ENCODE measurements around the gene TSNAX.

Gene TSNAX

GRCh38 chr1:231518485-231519034, 9.9 kb upstream of the TSNAX start:
- DNase-seq (ENCODE audit: low spot score), result no peak

GRCh38 chr1:231519166-231519565, 9.3 kb upstream of the TSNAX start:
- DNase-seq (ENCODE audit: low spot score), result no peak

- DNase-seq (ENCODE audit: low spot score), result no peak
These were observed 6.4 kb upstream of the TSNAX start for GRCh38 chr1:231522038-231522437.

DNA sequence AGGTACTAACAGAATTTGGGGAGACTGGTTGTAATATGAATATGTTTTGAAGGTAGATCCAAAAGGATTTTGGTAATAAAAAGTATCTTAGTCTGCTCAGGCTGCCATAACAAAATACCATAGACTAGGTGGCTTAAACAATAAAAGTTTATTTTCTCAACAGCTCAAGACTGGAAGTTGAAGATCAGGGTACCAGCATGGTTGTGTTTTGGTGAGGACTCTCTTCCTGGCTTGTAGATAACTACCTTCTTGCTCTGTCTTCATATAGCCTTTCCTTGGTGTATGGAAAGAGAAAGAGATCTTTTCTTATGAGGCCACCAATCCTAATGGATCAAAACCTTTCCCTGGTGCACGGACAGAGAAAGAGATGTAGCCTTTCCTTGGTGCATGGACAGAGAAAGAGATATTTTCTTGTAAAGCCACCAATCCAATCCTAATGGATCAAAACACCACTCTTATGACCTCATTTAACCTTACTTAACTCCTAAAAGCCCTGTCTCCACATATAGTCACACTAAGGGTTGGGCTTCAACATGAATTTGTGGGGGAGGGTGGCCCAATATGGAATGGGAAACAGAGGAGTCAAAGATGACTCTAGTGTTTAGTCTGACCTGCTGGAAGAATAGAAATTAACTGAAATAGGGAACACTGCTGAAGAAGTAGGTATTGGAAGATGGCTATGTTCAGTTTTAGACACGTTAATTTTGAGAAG, 5.4 kb upstream of the TSNAX start:
- DNase-seq (ENCODE audit: low spot score), result no peak

DNA sequence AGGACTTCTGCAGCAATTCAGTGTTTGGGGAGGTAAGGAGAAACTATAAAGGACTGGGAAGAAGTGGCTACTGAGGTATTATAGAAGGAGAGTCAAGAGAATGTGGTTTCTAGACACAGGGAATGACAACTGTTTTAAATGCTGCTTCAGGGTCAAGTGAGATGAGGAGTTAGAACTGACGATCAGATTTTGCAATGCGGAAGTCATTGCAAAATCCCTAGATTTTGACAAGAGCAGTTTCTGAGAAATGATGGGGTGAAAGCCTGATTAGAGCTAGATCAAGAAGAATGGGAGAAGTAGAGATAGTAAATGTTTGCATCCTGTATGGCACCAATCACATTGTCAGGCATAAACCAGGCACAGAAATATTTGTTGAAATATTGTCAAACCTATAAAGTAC, 4.7 kb upstream of the TSNAX start:
- no peak for DNase-seq (ENCODE audit: low spot score)

- no peak for DNase-seq (ENCODE audit: low spot score)
These were observed 1.9 kb upstream of the TSNAX start for GRCh38 chr1:231526536-231526935.

DNA sequence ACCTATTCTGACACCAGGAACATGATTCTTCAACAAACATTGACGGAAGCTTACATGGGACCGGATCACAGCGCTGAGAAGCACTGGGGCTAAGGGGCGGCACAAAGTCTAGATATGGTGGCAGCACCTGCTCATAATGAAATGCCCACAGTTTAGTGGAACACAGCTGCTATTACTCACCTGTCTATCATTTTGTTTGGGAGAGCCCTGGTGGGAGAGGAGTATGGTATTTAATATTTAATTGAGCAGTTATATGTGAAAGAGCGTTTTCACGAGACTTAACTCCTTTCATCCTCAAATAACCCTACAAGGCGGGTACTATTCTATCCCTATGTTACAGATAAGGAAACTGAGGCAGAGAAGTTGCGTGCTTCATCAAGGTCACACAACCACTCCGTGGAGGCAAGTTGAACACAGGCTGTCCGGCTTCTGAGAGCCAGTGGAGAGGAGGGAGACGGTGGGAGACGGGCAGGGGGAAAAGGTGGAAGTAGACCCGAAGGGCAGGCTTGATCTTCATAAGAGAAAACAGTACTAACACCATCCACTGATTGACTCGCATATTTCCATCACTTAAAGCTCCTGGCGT, 790 bp upstream of the TSNAX start:
- DNase-seq (ENCODE audit: low spot score), result no peak

- DNase-seq (ENCODE audit: low spot score), result no peak
These were observed 4.8 kb downstream of the TSNAX start for GRCh38 chr1:231533240-231533639.

DNA sequence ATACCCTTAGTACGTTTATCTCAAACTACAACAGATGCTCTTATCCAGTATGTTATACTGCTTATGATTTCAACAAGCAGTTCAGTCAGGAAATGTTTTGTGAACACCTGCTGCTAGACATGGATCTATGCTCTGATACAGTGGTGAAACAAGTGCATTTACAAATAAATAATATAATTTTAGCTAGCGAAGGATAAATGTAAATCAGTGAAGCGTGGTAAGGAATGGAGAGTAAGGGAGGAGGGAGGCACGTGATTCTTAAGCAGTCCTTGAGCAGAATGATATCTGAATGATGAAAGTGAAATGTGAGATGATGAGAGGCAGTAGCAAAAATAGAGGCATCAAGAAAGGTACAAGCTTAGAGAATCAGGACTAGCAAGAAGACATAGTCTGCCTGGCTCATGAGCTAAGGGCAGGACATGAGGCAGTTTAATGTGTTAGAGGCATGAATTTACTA, 6.3 kb downstream of the TSNAX start:
- DNase-seq (ENCODE audit: low spot score), result no peak

- DNase-seq (ENCODE audit: low spot score), result no peak
These were observed 7.6 kb downstream of the TSNAX start for GRCh38 chr1:231536099-231536498.

DNA sequence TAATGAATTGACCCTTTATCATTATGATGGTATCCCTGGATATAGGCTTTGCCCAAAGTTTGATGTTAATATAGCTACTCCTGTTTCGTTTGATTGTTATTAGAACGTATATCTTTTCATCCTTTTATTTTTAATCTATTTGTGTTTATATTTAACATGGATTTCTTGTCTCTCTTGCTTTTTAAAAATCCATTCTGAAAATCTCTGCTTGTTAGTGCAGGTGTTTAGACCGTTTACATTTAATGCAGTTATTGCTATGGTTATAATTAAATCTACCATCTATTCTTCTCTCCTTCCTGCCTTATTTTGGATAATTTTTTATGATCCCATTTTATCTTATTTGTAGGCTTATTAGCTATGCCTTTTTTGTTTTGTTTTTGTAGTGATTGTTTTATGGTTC, 12.4 kb downstream of the TSNAX start:
- no peak for DNase-seq (ENCODE audit: low spot score)

GRCh38 chr1:231541842-231542241, 13.4 kb downstream of the TSNAX start:
- DNase-seq (ENCODE audit: low spot score), result no peak

GRCh38 chr1:231544943-231545592, 16.6 kb downstream of the TSNAX start:
- DNase-seq (ENCODE audit: low spot score), result no peak

DNA sequence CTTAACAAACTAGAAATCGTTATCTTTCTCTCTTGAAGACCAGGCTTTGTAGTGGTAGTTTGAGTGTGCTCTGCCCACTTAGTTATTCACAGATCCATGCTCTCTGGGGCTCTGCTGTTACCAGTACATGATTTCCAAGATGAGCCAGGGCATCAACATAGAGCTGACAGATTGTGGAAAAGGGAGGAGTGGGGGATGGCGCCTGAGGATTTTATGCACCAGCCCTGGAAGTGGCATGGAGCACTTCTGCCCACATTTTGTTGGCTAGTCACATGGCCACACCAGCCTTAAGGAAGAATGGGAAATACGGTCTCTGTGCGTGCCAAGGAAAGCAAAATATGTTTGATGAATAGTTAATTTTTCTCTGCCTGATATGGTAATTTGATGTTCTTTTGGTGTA, 18.2 kb downstream of the TSNAX start:
- no peak for DNase-seq (ENCODE audit: low spot score)

- no peak for DNase-seq (ENCODE audit: low spot score)
These were observed 21.4 kb downstream of the TSNAX start for GRCh38 chr1:231549733-231550447.

DNA sequence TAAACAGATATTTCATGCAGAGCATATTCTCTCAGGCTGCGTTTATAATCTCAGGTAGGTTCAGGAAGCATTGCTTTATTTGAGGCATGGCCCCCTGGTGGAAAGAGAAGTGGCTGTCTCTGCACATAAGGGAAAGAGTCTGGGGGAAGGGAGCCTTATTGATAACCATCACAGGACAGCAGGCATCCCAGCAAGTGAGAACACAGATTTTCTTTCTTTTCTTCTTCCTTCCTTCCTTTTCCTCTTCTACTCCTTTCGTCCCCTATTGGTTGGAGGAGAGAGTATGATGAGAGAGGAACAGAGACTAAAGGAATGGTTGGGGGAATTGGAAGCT, 21.9 kb downstream of the TSNAX start:
- DNase-seq (ENCODE audit: low spot score), result peak; percentile 12

- no peak for DNase-seq (ENCODE audit: low spot score)
These were observed 24.9 kb downstream of the TSNAX start for GRCh38 chr1:231553320-231553719.

- DNase-seq (ENCODE audit: low spot score), result no peak
These were observed 26.5 kb downstream of the TSNAX start for GRCh38 chr1:231554969-231555368.

GRCh38 chr1:231557411-231557810, 28.9 kb downstream of the TSNAX start:
- DNase-seq (ENCODE audit: low spot score), result no peak

- DNase-seq (ENCODE audit: low spot score), result no peak
These were observed 29.6 kb downstream of the TSNAX start for GRCh38 chr1:231557898-231558707.

DNA sequence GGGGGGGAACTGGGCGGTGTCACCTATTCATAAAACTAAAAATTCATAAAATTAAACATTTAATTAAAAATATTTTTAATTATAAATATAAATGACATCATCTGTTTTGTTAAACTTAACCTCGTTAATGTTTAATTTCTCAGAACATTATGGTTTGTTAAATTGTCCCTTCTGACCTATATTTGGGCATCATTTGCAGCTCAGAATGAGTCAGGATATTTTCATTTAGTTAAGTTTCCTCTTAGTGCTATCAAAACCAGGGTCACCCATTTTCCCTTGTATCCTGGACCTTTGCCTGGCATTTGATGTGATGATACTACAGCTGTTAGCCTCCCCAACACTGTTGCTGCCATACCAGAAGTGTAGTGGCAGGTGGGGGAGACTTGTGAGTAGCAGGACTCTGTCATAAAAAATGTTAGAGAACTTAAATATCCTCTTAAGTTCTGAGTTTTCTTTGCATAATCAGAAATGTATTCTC, 30.3 kb downstream of the TSNAX start:
- DNase-seq (ENCODE audit: low spot score), result no peak
